H1 (cell line): ENCODE data around the gene OSMR. TPM values are rescaled to one million over a fixed set of nuclear protein-coding genes. Genes with fewer than 3 reads are reported as not detected.

ENCODE experiments used
- CTCF ChIA-PET: fragments of 300-600 bp; sonication (Branson Sonifier 250); formaldehyde crosslinking; loops from one replicate; lab custom pipeline; 2021; ENCODE audit not compliant: partially characterized antibody; lab: Charles Lee
- POLR2A ChIA-PET: fragments of 300-600 bp; sonication (Branson Sonifier 250); formaldehyde crosslinking; loops from one replicate; lab custom pipeline; 2021; ENCODE audit warnings: inconsistent platforms; ENCODE audit not compliant: partially characterized antibody; lab: Charles Lee
- DNase-seq, 2 experiments: peaks; one replicate each; pipeline versions ENCODE4 v3.0.0 to v3.0.0-alpha.2; 2010 to 2022; ENCODE audit warnings: low spot score in 2 of 2, low read depth in 1 of 2, mixed read lengths in 1 of 2
- FAIRE-seq: peaks from 2 replicates; lab custom pipeline; 2011; peaks lifted over from hg19 to GRCh38; lab: Jason Lieb, UNC
- H2AFZ ChIP-seq: 2 replicates; pipeline ENCODE4 v1.8.1; 2012; ENCODE audit warnings: low read length, inconsistent platforms
- H2AK5ac ChIP-seq: 2 replicates; pipeline ENCODE4 v1.6.1; 2013; ENCODE audit warnings: low read depth, low read length
- H2BK120ac ChIP-seq: replicated peaks from 2 replicates; pipeline ENCODE3; 2013; ENCODE audit warnings: low read depth, low read length, inconsistent platforms
- H2BK12ac ChIP-seq: 2 replicates; pipeline ENCODE4 v1.6.1; 2013; ENCODE audit warnings: low read depth, low read length
- H2BK15ac ChIP-seq: 2 replicates; pipeline ENCODE4 v1.6.1; 2013; ENCODE audit warnings: low read length
- H2BK20ac ChIP-seq: 2 replicates; pipeline ENCODE4 v1.6.1; 2013; ENCODE audit warnings: low read length
- H2BK5ac ChIP-seq: 2 replicates; pipeline ENCODE4 v1.6.1; 2013; ENCODE audit warnings: low read depth, low read length
- H3K14ac ChIP-seq: 2 replicates; pipeline ENCODE4 v1.6.1; 2013; ENCODE audit warnings: inconsistent platforms; ENCODE audit not compliant: insufficient read length
- H3K18ac ChIP-seq: 2 replicates; pipeline ENCODE4 v1.6.1; 2013; ENCODE audit warnings: low read length; ENCODE audit errors: extremely low read depth
- H3K23ac ChIP-seq: 2 replicates; pipeline ENCODE4 v1.6.1; 2013; ENCODE audit warnings: inconsistent platforms; ENCODE audit not compliant: insufficient read length
- H3K23me2 ChIP-seq: 2 replicates; pipeline ENCODE4 v1.6.1; 2013; ENCODE audit warnings: low read depth, low read length
- H3K27ac ChIP-seq: 2 replicates; pipeline ENCODE4 v1.6.1; 2011; ENCODE audit warnings: low read depth, low read length, inconsistent platforms
- H3K27me3 ChIP-seq, 4 experiments: replicated peaks in 1 of 4; 1 replicate in 1 of 4; 2 replicates in 3 of 4; pipeline versions ENCODE4 v1.6.1 to v1.8.1; 2011 to 2013; ENCODE audit warnings: low read length in 3 of 4, mild to moderate bottlenecking in 3 of 4, inconsistent platforms in 2 of 4, mixed read lengths in 2 of 4, moderate library complexity in 1 of 4; ENCODE audit not compliant: control insufficient read depth in 3 of 4, insufficient read depth in 3 of 4; ENCODE audit errors: extremely low read depth in 1 of 4
- H3K36me3 ChIP-seq, 4 experiments: 2 replicates each; pipeline versions ENCODE4 v1.6.1 to v1.8.1; 2011 to 2013; ENCODE audit warnings: mild to moderate bottlenecking in 4 of 4, low read length in 3 of 4, moderate library complexity in 2 of 4, control low read depth in 1 of 4, inconsistent platforms in 1 of 4; ENCODE audit not compliant: insufficient read depth in 4 of 4, control insufficient read depth in 2 of 4
- H3K4ac ChIP-seq: replicated peaks from 2 replicates; pipeline ENCODE3; 2013; ENCODE audit warnings: low read length, low read depth, mixed read lengths, inconsistent platforms; ENCODE audit not compliant: insufficient read length
- H3K4me1 ChIP-seq, 4 experiments: replicated peaks in 1 of 4; 1 replicate in 1 of 4; 2 replicates in 3 of 4; pipeline versions ENCODE4 v1.6.1 to v1.8.1; 2011 to 2013; ENCODE audit warnings: low read length in 3 of 4, inconsistent platforms in 2 of 4, mixed read lengths in 1 of 4; ENCODE audit not compliant: insufficient read depth in 4 of 4, control insufficient read depth in 3 of 4
- H3K4me2 ChIP-seq, 2 experiments: 2 replicates each; pipeline versions ENCODE4 v1.6.1 to v1.8.1; 2011 to 2013; ENCODE audit warnings: low read depth in 2 of 2, low read length in 2 of 2, control low read depth in 1 of 2, inconsistent platforms in 1 of 2, mild to moderate bottlenecking in 1 of 2; ENCODE audit not compliant: insufficient read depth in 1 of 2
- H3K4me3 ChIP-seq, 4 experiments: fragments of 200-600, 300-600 bp in 1 of 4; sonication (generic), shearing (Covaris generic), sonication (Bioruptor Twin) in 1 of 4; 2 replicates each; pipeline versions ENCODE4 v1.5.1 to v1.8.1; 2011 to 2016; ENCODE audit warnings: low read length in 4 of 4, low read depth in 3 of 4, control low read depth in 2 of 4, inconsistent platforms in 2 of 4, mild to moderate bottlenecking in 2 of 4, mixed read lengths in 1 of 4, moderate library complexity in 1 of 4; ENCODE audit not compliant: insufficient read depth in 2 of 4; ENCODE audit errors: extremely low read depth in 1 of 4
- H3K56ac ChIP-seq: replicated peaks from 2 replicates; pipeline ENCODE3; 2013; ENCODE audit warnings: low read depth, mild to moderate bottlenecking, mixed read lengths, low read length, inconsistent platforms; ENCODE audit not compliant: insufficient read length
- H3K79me1 ChIP-seq: 2 replicates; pipeline ENCODE4 v1.6.1; 2013; ENCODE audit warnings: low read depth, low read length, control low read depth
- H3K79me2 ChIP-seq, 2 experiments: 2 replicates each; pipeline versions ENCODE4 v1.6.1 to v1.8.1; 2012 to 2013; ENCODE audit warnings: low read length in 2 of 2, mild to moderate bottlenecking in 2 of 2, inconsistent platforms in 1 of 2; ENCODE audit not compliant: insufficient read depth in 2 of 2, control insufficient read depth in 1 of 2
- H3K9ac ChIP-seq, 4 experiments: replicated peaks in 1 of 4; 1 replicate in 1 of 4; 2 replicates in 3 of 4; pipeline versions ENCODE4 v1.6.1 to v1.8.1; 2011 to 2013; ENCODE audit warnings: low read depth in 3 of 4, low read length in 3 of 4, control low read depth in 2 of 4, mild to moderate bottlenecking in 2 of 4, moderate library complexity in 2 of 4, inconsistent platforms in 1 of 4; ENCODE audit errors: extremely low read depth in 1 of 4
- H3K9me3 ChIP-seq, 2 experiments: 2 replicates each; pipeline versions ENCODE4 v1.6.1 to v1.8.1; 2012 to 2013; ENCODE audit warnings: mild to moderate bottlenecking in 2 of 2, moderate library complexity in 2 of 2, control low read depth in 1 of 2, inconsistent platforms in 1 of 2, low read depth in 1 of 2, low read length in 1 of 2, mixed read lengths in 1 of 2; ENCODE audit not compliant: insufficient read depth in 2 of 2
- H4K20me1 ChIP-seq, 2 experiments: replicated peaks in 1 of 2; 2 replicates each; pipeline versions ENCODE3 to v1.8.1; 2011 to 2013; ENCODE audit warnings: inconsistent platforms in 2 of 2, low read length in 2 of 2, mild to moderate bottlenecking in 1 of 2; ENCODE audit not compliant: insufficient read depth in 2 of 2, control insufficient read depth in 1 of 2
- H4K5ac ChIP-seq: 2 replicates; pipeline ENCODE4 v1.6.1; 2013; ENCODE audit warnings: low read length, low read depth, mixed read lengths, inconsistent platforms; ENCODE audit not compliant: insufficient read length
- H4K8ac ChIP-seq: 2 replicates; pipeline ENCODE4 v1.8.0; 2013; ENCODE audit warnings: mild to moderate bottlenecking, moderate library complexity, low read length, inconsistent platforms; ENCODE audit not compliant: insufficient read depth; ENCODE audit errors: extremely low read depth
- H4K91ac ChIP-seq: replicated peaks from 2 replicates; pipeline ENCODE3; 2013; ENCODE audit warnings: low read length, mixed read lengths, inconsistent platforms; ENCODE audit not compliant: insufficient read length
- BACH1 ChIP-seq: IDR thresholded peaks from 2 replicates; pipeline ENCODE4 v1.6.1; 2012; ENCODE audit warnings: low read length, improper control_type of control experiment
- CBX5 ChIP-seq: fragments of 300-800, 300-1000 bp; sonication (generic); IDR thresholded peaks from 2 replicates; pipeline ENCODE4 v1.7.1; 2016; ENCODE audit warnings: antibody characterized with exemption, low read length, low read depth
- EGR1 ChIP-seq: IDR thresholded peaks from 2 replicates; pipeline ENCODE4 v1.6.1; 2011; ENCODE audit warnings: low read depth, low read length, borderline replicate concordance
- KDM1A ChIP-seq: fragments of 200-600, 300-600 bp; sonication (generic); IDR thresholded peaks from 2 replicates; pipeline ENCODE4 v1.7.1; 2016; ENCODE audit warnings: mild to moderate bottlenecking, low read length, borderline replicate concordance
- SAP30 ChIP-seq: fragments of 300-600 bp; sonication (generic); IDR thresholded peaks from 2 replicates; pipeline ENCODE4 v1.7.1; 2012; ENCODE audit warnings: low read length, moderate library complexity, mild to moderate bottlenecking, inconsistent platforms; ENCODE audit not compliant: insufficient read depth, insufficient replicate concordance
- SIN3A ChIP-seq, 2 experiments: IDR thresholded peaks in 1 of 2; conservative IDR thresholded peaks in 1 of 2; 2 replicates each; pipeline ENCODE4 v1.6.1; 2011 to 2012; ENCODE audit warnings: low read length in 2 of 2, improper control_type of control experiment in 1 of 2, low read depth in 1 of 2, mild to moderate bottlenecking in 1 of 2
- SIX5 ChIP-seq: IDR thresholded peaks from 2 replicates; pipeline ENCODE4 v1.6.1; 2011; ENCODE audit warnings: mild to moderate bottlenecking, low read depth, low read length
- TBP ChIP-seq: IDR thresholded peaks from 2 replicates; pipeline ENCODE4 v1.6.1; 2011; ENCODE audit warnings: low read depth, low read length, improper control_type of control experiment
- TCF12 ChIP-seq: IDR thresholded peaks from 2 replicates; pipeline ENCODE4 v1.6.1; 2011; ENCODE audit warnings: low read depth, mild to moderate bottlenecking, low read length
- WGBS, 2 experiments: shearing (Covaris generic) in 1 of 2; methylation state at CpG; one replicate each; pipeline versions ENCODE4 v1.1.6 to v1.1.7; 2013 to 2015; ENCODE audit warnings: low lambda C conversion rate in 2 of 2, mixed read lengths in 2 of 2, inconsistent platforms in 1 of 2, low coverage in 1 of 2, missing lambda C conversion rate in 1 of 2; ENCODE audit not compliant: insufficient replicate concordance in 2 of 2, insufficient coverage in 1 of 2, insufficient read length in 1 of 2; ENCODE audit errors: extremely low coverage in 1 of 2, missing lambda C conversion rate in 1 of 2; 5-methylcytosine and 5-hydroxymethylcytosine counted together
- polyA plus RNA-seq, 7 experiments: library from polyadenylated mRNA; depleted of rRNA in 3 of 7; stranded (reverse) in 5 of 7; unstranded in 2 of 7; fragments of >200 nt in 5 of 7; fragments of 200-250 nt in 2 of 7; gene quantifications; 1 replicate in 5 of 7; 2 replicates in 1 of 7; 4 replicates in 1 of 7; pipeline versions ENCODE4 v1.2.1 to v1.2.3, GENCODE V29; 2011 to 2013; ENCODE audit warnings: missing spikeins in 2 of 7, mixed read lengths in 2 of 7
- total RNA-seq: library from RNA; stranded (reverse); fragmentation: NEBNext Ultra II Directional; extraction: Animal tissue kit (Norgen Biotek cat#: 25700); gene quantifications from 2 replicates; pipeline ENCODE4 v1.2.1, GENCODE V29; 2021
- TF ChIP-seq, protein P1 (sequence below): IDR thresholded peaks from 2 replicates; pipeline ENCODE4 v1.6.1; 2012; ENCODE audit warnings: low read length, inconsistent platforms

The OSMR gene
- total and polyA plus RNA-seq, 2 of the 8 experiments (the other 6 are each of a cell fraction or from before 2014, with no cell fraction given) = 2.3 to 2.6 TPM

DNA sequence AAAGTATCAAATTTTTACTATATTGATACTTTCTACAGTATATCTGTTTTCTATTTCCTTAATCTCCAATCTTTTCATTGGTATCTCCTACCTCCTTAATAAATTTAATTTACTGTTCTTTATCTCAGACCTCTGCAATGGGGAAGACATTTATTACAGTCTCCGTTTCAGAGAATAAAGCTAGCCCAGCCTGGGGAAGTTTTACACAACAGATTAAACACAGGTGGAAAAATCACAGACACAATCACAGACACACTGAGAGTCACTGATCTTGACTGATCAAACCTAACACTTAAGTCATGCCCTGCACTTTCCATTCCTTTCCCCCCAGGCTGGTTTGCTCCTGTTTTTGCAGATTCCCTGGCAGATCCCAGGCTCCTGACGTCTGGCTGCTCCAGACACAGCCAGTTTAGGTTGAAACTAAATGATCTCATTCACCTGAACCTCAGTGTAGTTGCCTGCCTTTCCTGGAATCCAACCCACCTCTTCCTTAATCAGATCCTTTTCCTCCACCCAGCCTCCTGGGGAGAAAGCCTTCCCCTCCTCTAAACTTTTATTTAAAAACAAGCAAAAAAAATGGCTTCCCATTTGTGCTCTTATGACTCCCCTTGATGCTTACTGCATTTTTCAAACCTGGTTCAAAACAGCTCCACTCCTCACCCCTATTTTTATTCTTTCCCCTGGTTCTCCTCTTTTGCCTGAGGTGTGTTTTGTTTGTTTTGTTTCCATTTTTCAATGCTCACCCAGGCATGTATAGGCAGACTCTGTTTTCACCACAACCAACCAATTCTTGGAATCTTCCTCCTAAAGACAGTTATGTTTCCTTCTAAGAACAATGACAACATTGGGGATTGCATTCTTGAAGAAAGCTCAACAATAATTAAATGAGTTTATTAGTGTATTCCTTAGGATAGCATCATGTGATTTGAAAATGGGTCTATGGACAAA is 29.5 kb upstream of the OSMR start:
- Histone ChIP-seq H3K4me2 (no peak overlapping the region), H2BK12ac (no peak overlapping the region), H3K79me2 (no peaks in the 10 kb centered on the region), H3K23me2 (no peaks in the 10 kb centered on the region; the same call in 1 of the 2 replicates), H3K27ac (no peak overlapping the region), H4K5ac (no peak overlapping the region), H3K14ac (no peak overlapping the region), H3K79me1 (no peaks in the 10 kb centered on the region), H3K4ac (no peak overlapping the region), H2BK120ac (no peak overlapping the region), H4K20me1 (no peaks in the 10 kb centered on the region), H3K23ac (no peak overlapping the region), H3K36me3 (no peaks in the 10 kb centered on the region), H3K4me1 (peaks cover 0 to 2% (median 0%) of the 10 kb centered on the region in 4 experiments; a peak in 1 of 7 replicates), H3K4me3 (no peak overlapping the region), H2AFZ (peak overlapping the region; percentile 77), H2BK15ac (no peak overlapping the region), H3K9me3 (no peaks in the 10 kb centered on the region), H4K8ac (no peak overlapping the region), H3K56ac (no peak overlapping the region), H3K27me3 (no peaks in the 10 kb centered on the region), H2BK5ac (no peak overlapping the region), H3K18ac (no peak overlapping the region), H4K91ac (no peak overlapping the region), H3K9ac (no peak overlapping the region; a peak in 1 of 7 replicates), H2AK5ac (no peak overlapping the region), H2BK20ac (no peak overlapping the region)
- POLR2A ChIA-PET = no interaction called here
- DNase-seq (no peak), FAIRE-seq (peak; percentile 55)
- CTCF ChIA-PET = interaction anchor here (0.7 to 3.7 kb wide), 5 partner anchors 8 to 508 kb away, joined by 3 to 21 read pairs (median 4); no protein-coding TSS in a partner anchor
- WGBS, 2 experiments = 75% methylated on average over 2 of the region's 2 CpGs; no CpG with 5 or more reads in 1 of the 2 experiments
- TF ChIP-seq, protein P1, sequence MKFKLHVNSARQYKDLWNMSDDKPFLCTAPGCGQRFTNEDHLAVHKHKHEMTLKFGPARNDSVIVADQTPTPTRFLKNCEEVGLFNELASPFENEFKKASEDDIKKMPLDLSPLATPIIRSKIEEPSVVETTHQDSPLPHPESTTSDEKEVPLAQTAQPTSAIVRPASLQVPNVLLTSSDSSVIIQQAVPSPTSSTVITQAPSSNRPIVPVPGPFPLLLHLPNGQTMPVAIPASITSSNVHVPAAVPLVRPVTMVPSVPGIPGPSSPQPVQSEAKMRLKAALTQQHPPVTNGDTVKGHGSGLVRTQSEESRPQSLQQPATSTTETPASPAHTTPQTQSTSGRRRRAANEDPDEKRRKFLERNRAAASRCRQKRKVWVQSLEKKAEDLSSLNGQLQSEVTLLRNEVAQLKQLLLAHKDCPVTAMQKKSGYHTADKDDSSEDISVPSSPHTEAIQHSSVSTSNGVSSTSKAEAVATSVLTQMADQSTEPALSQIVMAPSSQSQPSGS = no peak
- TF ChIP-seq TCF12 (no peak), CBX5 (no peak), SIN3A (conservative IDR thresholded peaks at IDR 0.05 in 1 of 2, IDR thresholded peaks at IDR 0.05 in 1 of 2; ENCODE audit: low read depth in 1 of 2, low read length in 2 of 2) (no peak), EGR1 (no peak), BACH1 (no peak), TBP (no peak), KDM1A (no peak), SIX5 (no peak), SAP30 (no peak)
